Measurements from ENCODE around the gene ADCY7.
"Not testable (repeated sequence)": the region's sequence is repeated elsewhere in the genome, so short reads cannot be mapped to it uniquely, and the experiment has no call there.

ADCY7 gene

DNA sequence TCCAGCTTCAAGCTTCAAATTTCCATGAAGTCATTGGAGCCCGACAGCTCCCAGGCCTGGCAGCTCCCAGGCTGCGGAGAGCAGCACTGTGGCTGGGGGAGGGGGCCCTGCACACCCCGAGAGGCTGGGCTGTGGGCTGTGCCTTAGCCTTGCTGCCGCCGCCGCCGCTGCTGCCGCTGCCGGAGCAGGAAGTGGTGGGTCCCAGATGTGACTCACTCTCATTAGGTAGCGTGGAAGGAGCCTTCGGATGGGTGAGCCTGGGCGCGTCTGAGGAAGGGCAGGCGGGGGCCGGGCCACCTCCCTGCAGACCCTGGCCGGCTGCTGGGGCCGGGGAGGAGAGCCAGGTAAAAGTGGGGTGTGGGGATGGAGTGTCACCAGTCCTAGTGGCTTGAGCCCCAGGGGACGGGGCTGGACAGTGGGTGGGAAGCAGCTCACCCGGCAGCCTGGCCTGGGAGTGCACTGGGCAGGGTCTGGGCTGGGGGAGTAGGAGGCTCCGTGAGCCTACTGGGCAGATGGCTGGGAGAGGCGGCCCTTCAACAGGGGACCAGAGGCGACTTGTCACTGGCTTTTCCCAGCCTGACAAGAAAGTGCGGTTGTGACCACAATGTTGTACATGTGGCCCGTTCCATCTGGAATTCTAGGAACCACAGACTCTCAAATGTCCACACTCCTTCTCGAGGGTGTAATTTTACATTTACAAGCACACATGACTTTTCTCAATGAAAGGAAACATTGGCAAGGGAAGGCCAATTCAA, at the start of gene ADCY7:
ADCY7 (plus strand) TSS at position 215 of the 755 bp plus-strand sequence. CDS start 21,629 bp downstream, outside the sequence.
- peak; percentile 73 for DNase-seq

DNA sequence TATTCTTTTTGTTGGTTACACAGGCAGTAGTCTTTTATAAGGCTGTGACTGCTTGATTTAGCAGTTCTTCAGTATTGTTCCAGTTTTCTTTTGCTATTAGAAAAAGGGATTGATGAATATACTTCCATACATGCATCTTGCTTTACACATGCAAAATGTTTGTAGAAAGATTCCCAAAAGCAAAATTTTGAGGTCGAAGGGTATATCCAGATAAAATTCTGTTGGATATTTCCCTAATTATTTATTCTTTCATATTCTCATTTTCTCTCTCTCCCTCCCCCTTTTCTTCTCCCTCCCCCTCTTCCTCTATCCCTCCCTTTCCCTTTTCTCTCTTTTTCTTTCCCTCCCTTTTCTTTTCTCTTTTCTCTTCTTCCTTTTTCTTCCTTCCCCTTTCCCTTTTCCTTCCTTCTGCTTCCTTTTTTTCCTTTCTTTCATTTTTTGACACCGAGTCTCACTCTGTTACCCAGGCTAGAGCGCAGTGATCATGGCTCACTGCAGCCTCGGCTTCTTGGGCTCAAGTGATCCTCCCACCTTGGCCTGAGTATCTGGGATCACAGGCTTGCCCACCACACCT, 46.9 kb upstream of the ADCY7 start:
- no peak for DNase-seq

DNA sequence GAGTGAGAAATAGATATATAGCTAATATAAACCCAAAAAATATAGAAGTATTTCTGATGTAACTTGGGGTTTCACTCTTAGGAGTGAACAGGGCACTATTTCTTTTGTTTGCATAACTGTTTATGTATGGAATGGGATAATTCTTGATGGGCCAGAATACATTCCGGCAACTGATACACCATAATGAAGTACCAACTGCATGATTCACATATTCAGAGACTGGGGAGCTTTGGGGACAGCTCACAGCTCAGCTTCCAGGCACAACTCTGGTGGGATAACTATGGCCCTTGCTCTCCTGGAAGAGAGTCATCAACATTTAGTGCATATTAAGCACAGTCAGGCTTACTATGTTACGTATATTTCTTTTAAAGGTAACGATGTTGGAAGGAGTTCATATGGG, 42.1 kb upstream of the ADCY7 start:
- DNase-seq: no peak

DNA sequence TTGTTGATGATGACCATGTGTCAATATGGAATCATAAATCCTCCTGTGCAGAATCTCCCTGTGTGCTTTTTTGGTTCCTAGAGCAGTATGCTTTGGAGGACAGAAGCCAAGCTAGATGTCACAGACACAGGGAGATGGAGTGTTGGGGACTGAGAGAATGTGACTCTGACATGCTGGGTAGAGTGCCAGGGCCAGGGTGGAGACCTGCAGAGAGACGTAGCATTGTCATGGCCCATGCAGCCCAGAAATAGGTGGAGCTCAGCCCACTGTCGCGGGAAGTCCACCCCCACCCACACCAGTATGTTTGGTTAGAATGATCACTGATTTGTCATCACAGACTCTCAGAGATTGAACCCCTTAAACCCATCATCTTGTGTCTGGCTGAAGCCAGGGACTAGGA, 39.2 kb upstream of the ADCY7 start:
- DNase-seq: no peak

DNA sequence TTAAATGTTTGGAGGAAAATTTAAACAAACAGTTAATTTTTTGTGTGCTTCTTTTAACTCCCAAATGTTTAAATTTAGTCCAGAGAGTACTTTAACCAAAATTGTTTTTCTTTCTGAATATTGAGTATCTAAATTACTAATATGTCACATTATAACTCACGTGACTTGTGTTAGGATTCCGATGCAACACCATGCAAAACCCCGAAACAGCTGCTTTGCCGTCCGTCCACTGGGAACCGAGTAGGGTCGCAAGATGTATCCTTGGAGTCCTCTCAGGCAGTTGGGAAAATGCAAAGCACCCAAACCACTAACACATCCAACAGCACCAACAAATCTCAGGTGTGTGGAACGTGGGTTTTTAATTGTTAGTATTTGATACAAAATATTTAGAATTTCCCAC, 38.7 kb upstream of the ADCY7 start:
- DNase-seq: no peak

GRCh38 chr16:50228364-50228868, 37.9 kb upstream of the ADCY7 start:
- no peak for DNase-seq

- DNase-seq: no peak
These were observed 37.1 kb upstream of the ADCY7 start for GRCh38 chr16:50229149-50229726.

DNA sequence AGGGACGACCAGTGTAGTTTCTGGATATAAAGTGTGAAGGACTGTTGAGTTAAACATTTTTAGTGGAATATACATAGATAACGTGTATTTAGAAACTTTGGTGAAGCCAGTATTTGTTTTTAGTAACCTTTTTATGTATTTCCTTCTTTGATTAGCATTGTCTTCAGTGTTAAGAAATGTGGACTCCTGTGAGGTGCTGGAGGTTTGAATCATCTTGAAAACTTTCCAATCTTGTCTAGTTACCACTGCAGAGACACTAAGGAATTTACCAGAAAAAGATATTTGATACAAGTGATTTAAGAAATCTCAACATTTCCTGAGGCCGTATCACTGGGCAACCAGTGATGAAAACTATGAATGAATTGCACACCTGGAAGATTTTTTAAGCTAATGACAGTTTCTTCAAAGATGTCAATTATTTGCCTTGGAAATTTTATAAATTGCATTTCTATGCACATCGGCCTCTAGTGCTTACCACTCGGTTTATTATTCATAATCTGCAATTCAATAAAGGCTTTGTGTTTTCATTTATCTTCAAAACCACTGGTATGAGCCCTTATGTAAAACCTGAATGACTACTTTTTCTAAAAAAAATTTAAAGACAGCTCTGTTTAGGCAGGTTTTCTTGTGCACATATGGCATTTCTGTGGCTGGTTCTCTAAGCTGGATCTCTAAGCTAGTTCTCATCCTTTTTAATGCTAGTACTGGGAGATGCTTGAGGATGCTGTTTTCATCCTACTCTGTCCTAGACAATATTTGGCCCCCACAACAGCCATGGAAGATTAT, 31.4 kb upstream of the ADCY7 start:
- no peak for DNase-seq

GRCh38 chr16:50235581-50235980, 30.8 kb upstream of the ADCY7 start:
- no peak for DNase-seq

- DNase-seq: no peak
These were observed 28.0 kb upstream of the ADCY7 start for GRCh38 chr16:50238314-50238713.

DNA sequence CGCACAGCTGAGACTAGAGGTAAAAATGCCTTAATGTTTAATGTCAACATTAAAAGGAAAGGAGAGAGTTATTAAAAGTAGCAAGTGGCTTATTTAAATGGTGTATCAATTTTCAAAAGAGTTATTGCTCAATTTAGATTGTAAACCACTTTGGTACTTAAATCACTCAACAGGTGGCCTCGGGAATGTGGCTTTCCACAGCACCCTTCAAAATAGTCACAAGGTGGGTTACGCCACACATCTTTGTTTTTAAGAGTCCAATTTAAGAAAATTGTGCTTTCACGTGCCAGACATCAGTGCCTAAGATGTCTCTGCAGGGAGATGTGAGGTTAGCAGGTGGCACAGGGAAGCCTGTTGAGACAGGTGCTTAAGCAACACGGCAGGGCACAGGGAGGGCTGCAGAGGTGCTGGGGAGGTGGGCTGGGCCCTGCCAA, 27.5 kb upstream of the ADCY7 start:
- DNase-seq: no peak

- not testable (repeated sequence) for DNase-seq
These were observed 23.3 kb upstream of the ADCY7 start for GRCh38 chr16:50243024-50243423.

GRCh38 chr16:50244140-50244503, 22.2 kb upstream of the ADCY7 start:
- no peak for DNase-seq

- no peak for DNase-seq
These were observed 21.6 kb upstream of the ADCY7 start for GRCh38 chr16:50244504-50245416.

DNA sequence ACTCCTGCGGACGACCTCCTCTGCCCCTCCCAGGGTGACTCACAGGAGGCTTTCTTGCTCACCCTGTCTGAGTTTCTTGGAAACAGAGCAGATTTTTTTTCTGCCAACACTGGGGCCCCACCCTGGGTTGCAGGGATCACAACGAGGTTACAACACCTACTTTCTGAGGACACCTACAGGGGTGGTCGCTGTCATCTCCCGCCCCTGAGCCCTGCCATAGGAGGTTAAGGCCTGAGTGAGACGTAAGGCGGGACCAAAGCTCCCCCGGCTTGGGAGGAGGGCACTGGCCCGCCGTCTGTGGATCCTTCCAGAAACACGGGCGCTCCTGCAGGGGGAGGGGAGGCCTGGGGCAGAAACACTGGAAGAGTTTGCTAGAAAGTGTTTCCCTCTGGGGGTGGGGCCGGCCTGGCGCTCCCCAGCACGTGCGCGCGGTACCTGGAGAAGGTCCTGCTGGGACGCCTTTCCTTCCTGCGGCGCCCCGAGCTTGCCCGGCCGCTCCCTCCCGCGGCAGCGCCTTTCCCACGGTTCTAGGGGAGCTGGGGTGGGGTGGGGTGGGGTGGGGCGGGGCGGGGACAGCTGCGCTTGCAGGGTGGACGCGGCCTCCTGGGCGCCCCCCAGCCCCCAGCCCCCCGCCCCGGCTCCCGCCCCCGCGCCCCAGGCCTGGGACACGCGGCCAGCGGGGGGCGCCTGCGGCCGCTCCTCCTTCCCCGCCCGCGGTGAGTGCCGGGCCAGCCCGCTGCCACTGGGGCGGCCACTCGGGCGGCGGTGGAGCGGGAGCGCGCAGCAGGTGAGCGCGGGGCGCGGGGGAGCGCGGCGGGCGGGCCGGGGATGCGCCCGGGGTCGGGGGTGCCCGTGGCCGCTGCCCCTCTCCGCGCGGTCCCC, 20.7 kb upstream of the ADCY7 start:
- DNase-seq: peak; percentile 65

DNA sequence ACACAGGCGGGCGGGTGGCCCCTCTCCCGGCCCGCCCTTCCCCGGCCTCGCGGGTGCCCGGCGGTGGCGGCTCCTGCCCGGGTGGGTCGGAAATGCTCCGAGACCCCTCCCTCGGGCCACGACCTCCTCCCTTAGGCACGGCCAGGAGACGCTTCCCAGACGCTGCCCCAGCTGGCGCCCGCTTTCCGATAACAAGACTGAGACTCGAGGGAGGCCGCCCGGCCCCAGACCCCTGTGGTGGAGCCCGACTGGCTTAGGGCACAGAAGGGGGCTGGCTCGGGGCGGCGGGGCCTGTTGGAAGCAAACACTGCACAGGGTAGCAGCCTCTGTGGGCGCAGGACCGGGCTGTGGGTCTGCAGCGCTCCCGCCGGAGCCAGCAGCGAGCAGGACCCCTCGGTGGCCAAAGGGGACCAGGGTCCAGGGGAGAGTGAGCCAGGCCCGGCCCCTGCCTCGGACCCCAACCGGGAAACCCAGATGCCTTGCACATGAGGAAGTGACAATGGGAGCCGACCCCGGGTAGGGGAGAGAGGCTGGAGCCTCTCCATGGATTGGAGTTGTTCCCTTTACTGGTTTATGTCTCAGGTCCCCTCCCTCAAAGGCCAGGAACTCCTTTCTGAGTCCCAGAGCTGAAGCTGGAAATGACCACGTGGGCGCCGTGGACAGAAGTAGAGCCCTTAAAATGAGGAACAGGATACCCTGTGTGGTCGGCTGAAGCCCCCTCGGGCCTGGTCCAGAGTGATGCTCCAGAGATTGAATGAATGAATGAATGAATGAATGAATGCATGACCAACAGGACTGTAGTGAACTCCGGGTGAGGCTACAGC, 19.8 kb upstream of the ADCY7 start:
- no peak for DNase-seq

DNA sequence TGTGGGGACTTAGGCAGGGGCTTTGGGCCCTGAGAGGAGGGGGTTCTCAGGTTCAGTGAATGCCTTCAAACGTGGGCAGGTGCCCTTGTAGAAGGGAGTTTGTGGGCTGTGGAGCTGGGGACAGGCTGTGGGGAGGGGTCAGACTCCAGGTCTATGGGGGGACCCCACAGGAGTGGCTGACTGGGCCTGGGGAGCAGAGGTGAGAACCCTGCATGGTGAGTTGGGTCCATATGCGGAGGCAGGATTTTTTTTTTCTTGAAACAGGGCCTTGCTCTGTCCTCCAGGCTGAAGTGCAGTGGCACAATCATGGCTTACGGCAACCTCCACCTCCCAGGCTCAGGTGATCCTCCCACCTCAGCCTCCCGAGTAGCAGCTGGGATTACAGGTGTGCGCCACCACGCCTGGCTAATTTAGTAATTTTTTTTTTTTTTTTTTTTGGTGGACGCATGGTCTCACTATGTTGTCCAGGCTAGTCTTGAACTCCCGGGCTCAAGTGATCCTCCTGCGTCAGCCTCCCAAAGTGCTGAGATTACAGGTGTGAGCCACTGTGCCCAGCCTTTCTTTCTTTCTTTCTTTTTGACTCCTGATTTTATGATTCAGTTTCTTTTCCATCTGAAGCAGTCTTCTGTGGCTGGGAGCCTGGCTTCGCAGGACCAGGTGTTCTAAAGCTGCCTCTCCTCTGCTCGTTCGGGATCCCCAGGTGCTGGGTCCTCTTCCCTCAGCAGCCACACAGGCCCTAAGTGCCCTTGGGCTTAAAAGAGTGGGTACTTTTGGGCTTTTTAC, 19.0 kb upstream of the ADCY7 start:
- no peak for DNase-seq

- no peak for DNase-seq
These were observed 18.3 kb upstream of the ADCY7 start for GRCh38 chr16:50247906-50248608.

GRCh38 chr16:50248845-50249244, 17.5 kb upstream of the ADCY7 start:
- no peak for DNase-seq

Measured in activated T-cell treated with anti-CD3 and anti-CD28 coated beads for 4 hours (primary cell).